GM10248 (cell line): ENCODE measurements around the gene MCC.

Source experiments
- CTCF ChIA-PET: fragments of 300-600 bp; sonication (Branson Sonifier 250); formaldehyde crosslinking; extraction: SDS; loops from one replicate; lab custom pipeline; 2021; ENCODE audit warnings: antibody characterized with exemption; lab: Yijun Ruan, JAX
- POLR2A ChIA-PET: fragments of 350-650 bp; sonication (Branson Sonifier 250); formaldehyde crosslinking; extraction: SDS; loops from one replicate; lab custom pipeline; 2020; ENCODE audit warnings: antibody characterized with exemption; lab: Yijun Ruan, JAX
- DNase-seq: peaks from one replicate; pipeline ENCODE4 v3.0.0; 2012; ENCODE audit errors: extremely low spot score
- TF ChIP-seq, protein P1 (sequence below): IDR thresholded peaks from 2 replicates; pipeline ENCODE4 v1.5.1; 2012; ENCODE audit warnings: mild to moderate bottlenecking, low read depth; ENCODE audit errors: extremely low read depth, missing control alignments, control extremely low read depth

Gene MCC

DNA sequence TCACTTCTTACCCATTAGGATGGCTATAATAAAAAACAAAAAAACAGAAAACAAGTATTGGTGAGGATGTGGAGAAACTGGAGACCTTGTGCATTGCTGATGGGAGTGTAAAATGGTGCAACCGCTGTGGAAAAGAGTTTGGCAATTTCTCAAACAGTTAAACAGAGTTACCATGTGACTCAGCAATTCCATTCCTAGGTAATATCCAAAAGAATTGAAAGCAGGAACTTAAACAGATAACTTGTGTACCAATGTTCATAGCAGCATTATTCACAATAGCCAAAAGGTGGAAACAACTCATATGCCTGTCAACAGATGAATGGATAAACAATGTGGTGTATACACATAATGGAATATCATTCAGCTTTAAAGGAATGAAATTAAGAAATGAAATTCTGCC is 482.8 kb downstream of the MCC start:
- CTCF ChIA-PET, result interaction anchor here (1.4 to 3.5 kb wide), 2 partner anchors 10 to 18 kb away, joined by 3 to 32 read pairs; no protein-coding TSS in a partner anchor
- TF ChIP-seq, protein P1, sequence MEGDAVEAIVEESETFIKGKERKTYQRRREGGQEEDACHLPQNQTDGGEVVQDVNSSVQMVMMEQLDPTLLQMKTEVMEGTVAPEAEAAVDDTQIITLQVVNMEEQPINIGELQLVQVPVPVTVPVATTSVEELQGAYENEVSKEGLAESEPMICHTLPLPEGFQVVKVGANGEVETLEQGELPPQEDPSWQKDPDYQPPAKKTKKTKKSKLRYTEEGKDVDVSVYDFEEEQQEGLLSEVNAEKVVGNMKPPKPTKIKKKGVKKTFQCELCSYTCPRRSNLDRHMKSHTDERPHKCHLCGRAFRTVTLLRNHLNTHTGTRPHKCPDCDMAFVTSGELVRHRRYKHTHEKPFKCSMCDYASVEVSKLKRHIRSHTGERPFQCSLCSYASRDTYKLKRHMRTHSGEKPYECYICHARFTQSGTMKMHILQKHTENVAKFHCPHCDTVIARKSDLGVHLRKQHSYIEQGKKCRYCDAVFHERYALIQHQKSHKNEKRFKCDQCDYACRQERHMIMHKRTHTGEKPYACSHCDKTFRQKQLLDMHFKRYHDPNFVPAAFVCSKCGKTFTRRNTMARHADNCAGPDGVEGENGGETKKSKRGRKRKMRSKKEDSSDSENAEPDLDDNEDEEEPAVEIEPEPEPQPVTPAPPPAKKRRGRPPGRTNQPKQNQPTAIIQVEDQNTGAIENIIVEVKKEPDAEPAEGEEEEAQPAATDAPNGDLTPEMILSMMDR, result no peak
- POLR2A ChIA-PET, result interaction anchor here (0.7 kb wide), 1 partner anchor 97 kb away, joined by 6 read pairs; no protein-coding TSS in a partner anchor
- no peak for DNase-seq

DNA sequence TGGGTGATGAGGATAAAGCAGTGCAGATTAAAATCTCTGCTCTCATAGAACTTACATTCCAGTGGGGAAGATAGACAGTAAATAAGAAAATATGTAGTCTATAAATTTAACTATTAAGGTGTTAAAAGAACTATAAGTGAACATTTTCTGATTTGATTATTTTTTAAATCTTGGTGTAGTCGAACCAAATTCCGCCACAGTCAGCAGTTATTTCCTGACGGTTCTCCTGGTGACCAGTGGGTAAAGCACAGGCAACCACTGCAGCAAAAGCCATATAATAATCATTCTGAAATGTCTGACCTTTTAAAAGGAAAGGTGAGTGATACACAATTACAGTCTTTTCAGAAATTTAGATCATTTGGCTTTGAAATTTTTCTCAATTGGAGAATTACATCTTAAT is 484.5 kb downstream of the MCC start:
- DNase-seq, result no peak
- TF ChIP-seq, protein P1, result no peak
- ChIA-PET CTCF (interaction anchor here (1.0 to 1.3 kb wide), 2 partner anchors 22 to 602 kb away, joined by 3 read pairs; no protein-coding TSS in a partner anchor), POLR2A (no interaction called here)

DNA sequence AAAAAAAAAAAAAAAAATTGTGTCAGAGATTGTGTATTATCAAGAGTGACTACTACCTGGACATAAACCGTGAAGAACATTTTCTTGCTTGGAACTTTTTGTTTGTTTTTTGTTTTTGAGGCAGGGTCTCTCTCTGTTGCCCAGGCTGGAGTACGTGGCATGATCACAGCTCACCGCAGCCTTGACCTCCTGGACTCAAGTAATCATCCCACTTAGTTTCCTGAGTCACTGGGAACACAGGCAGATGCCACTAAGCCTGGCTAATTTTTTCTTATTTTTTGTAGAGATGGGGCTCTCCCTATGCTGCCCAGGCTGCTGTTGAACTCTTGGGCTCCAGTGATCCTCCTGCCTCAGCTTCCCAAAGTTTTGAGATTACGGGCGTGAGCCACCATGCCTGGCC is 485.8 kb downstream of the MCC start:
- ChIA-PET POLR2A (no interaction called here), CTCF (interaction anchor here (1.0 to 1.3 kb wide), 3 partner anchors 23 to 603 kb away, joined by 3 read pairs; no protein-coding TSS in a partner anchor)
- DNase-seq, result no peak
- TF ChIP-seq, protein P1, result no peak

DNA sequence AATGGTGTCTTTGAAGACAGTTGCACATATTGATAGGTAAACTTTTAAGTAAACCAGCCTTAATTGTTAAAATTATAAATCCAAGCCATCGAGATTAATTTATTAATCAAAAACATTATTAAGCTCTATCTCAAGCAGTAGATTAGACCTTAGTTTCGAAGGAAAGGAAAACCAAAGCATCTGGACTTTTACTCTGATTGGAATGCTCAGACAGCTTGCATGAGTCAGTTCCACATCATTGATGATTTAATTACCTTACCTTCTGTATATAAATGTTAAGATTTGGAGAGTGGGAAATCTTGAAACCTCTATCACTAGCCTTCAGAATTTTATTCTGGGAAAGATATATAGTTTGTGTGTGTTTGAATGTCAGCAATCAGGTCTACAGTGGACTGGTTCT is 487.8 kb downstream of the MCC start:
- CTCF ChIA-PET, result interaction anchor here (1.1 to 1.4 kb wide), 2 partner anchors 20 to 21 kb away, joined by 3 to 4 read pairs; no protein-coding TSS in a partner anchor
- TF ChIP-seq, protein P1, result no peak
- DNase-seq, result no peak
- POLR2A ChIA-PET, result interaction anchor here (0.5 kb wide), 1 partner anchor 211 kb away, joined by 4 read pairs; no protein-coding TSS in a partner anchor

DNA sequence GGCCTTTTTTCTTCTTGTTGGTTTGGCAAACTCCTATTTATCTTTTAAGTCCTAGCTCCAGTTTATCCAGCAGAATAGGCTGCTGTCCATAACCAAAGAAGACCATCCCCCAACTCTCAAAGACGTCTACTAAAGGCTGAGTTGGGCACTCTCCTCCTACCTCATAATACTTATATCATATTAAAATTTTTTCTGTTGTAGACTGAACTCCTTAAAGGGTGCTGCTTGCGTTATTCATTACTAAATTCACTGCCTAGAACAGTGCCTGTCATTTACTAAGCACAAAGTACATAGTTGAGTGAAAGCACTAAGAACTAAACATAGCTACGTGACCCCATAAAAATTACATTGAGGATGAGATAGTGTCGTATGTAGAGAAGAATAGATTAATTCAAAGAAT is 490.0 kb downstream of the MCC start:
- POLR2A ChIA-PET, result no interaction called here
- DNase-seq, result no peak
- TF ChIP-seq, protein P1, result no peak
- CTCF ChIA-PET, result interaction anchor here (1.0 kb wide), 1 partner anchor 22 kb away, joined by 3 read pairs; the partner anchor contains the start of gene DCP2

DNA sequence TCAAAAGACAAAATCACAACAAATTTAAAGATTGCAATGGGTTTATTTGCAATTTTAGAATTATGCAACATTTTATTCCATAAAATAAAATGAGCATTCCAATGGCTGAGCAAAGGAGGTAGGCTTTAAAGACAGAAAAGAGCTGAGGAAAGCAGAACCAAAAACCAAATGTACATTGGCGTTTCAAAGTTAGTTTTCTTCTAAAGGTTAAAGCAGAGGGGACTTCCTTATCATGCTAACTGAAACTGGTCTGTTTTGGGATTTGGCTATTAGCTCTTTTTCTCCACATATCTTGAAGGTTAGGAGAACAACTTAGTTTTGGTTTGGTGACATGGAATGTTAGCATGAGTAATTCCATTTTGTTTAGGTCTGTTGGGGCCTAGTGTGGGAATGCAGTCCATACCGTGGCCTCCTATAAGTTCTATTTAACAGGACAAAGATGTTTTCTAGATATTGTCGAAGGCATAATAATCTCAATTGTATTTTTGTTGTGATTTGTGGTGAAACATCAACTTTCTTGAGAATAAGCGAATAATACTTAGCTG is 491.4 kb downstream of the MCC start:
- DNase-seq, result no peak
- TF ChIP-seq, protein P1, result no peak
- ChIA-PET POLR2A (no interaction called here), CTCF (interaction anchor here (0.6 to 3.2 kb wide), 52 partner anchors 10 to 951 kb away, joined by 3 to 66 read pairs (median 5); partner anchors contain the start of genes DCP2 and YTHDC2)
